HepG2 (cell line): ENCODE measurements around the gene MALRD1. TPM values are rescaled to one million over a fixed set of nuclear protein-coding genes. Genes with fewer than 3 reads are reported as not detected.

Source experiments
- ATAC-seq: fragments of 200-7000 bp; cut with Tn5 transposase; 3 replicates; pipeline ENCODE4 v1.9.1; 2020; ENCODE audit warnings: mild to moderate bottlenecking, moderate library complexity
- BruUV-seq: library from RNA; stranded (reverse); fragments of 400-500 nt; replicated peaks from 2 replicates; lab custom pipeline; 2021; lab: Mats Ljungman, UMichigan
- CTCF ChIA-PET: fragments of 300-600 bp; formaldehyde crosslinking; extraction: SDS; loops from one replicate; lab custom pipeline; 2021; ENCODE audit warnings: low total read pairs, inconsistent platforms, low intra/inter-chr PET ratio; lab: Yijun Ruan, JAX
- POLR2A ChIA-PET: fragments of 350-600 bp; sonication (Branson Sonifier 250); formaldehyde crosslinking; loops from one replicate; lab custom pipeline; 2020; ENCODE audit warnings: antibody characterized with exemption, inconsistent platforms; lab: Yijun Ruan, JAX
- DNase-seq: peaks from one replicate; pipeline ENCODE4 v3.0.0-alpha.2; 2015; ENCODE audit warnings: low spot score
- FAIRE-seq: peaks from 3 replicates; lab custom pipeline; 2011; peaks lifted over from hg19 to GRCh38; lab: Jason Lieb, UNC
- H2AFZ ChIP-seq: one replicate; pipeline ENCODE4 v1.6.1; 2011; ENCODE audit warnings: low read length, inconsistent platforms
- H3K27ac ChIP-seq: fragments of 300-600 bp; 3 replicates; pipeline ENCODE4 v1.8.0; 2011; ENCODE audit warnings: mixed run types, mild to moderate bottlenecking, mixed read lengths, low read length, inconsistent platforms; ENCODE audit not compliant: insufficient read depth; ENCODE audit errors: extremely low read length
- H3K27me3 ChIP-seq, 2 experiments: fragments of 200-600 bp in 1 of 2; 2 replicates in 1 of 2; 3 replicates in 1 of 2; pipeline versions ENCODE4 v1.6.0 to v1.8.0; 2011; ENCODE audit warnings: low read length in 2 of 2, mild to moderate bottlenecking in 2 of 2, moderate library complexity in 2 of 2, inconsistent platforms in 1 of 2; ENCODE audit not compliant: insufficient read depth in 2 of 2, control insufficient read depth in 1 of 2
- H3K36me3 ChIP-seq, 2 experiments: fragments of 200-600 bp in 1 of 2; replicated peaks in 1 of 2; 2 replicates in 1 of 2; 3 replicates in 1 of 2; pipeline versions ENCODE4 v1.5.1 to v1.8.0; 2011; ENCODE audit warnings: low read length in 2 of 2, inconsistent platforms in 1 of 2; ENCODE audit not compliant: insufficient read depth in 2 of 2, control insufficient read depth in 1 of 2
- H3K4me1 ChIP-seq: 2 replicates; pipeline ENCODE4 v1.5.1; 2012; ENCODE audit warnings: low read length, inconsistent platforms; ENCODE audit not compliant: insufficient read depth
- H3K4me2 ChIP-seq: 2 replicates; pipeline ENCODE4 v1.6.0; 2011; ENCODE audit warnings: low read depth, low read length, inconsistent platforms
- H3K4me3 ChIP-seq, 3 experiments: fragments of 200-600 bp in 1 of 3; sonication (generic), shearing (Covaris generic) in 1 of 3; replicated peaks in 1 of 3; 2 replicates each; pipeline ENCODE4 v1.5.1; 2011 to 2016; ENCODE audit warnings: low read length in 3 of 3, inconsistent platforms in 2 of 3, low read depth in 2 of 3, mild to moderate bottlenecking in 2 of 3, control low read depth in 1 of 3, mixed read lengths in 1 of 3; ENCODE audit not compliant: insufficient read depth in 1 of 3
- H3K79me2 ChIP-seq: one replicate; pipeline ENCODE4 v1.6.1; 2011; ENCODE audit warnings: low read length, inconsistent platforms; ENCODE audit not compliant: insufficient read depth
- H3K9ac ChIP-seq: 2 replicates; pipeline ENCODE4 v1.6.0; 2011; ENCODE audit warnings: mild to moderate bottlenecking, low read depth, low read length, inconsistent platforms; ENCODE audit not compliant: insufficient read depth
- H3K9me3 ChIP-seq: 2 replicates; pipeline ENCODE4 v1.5.1; 2012; ENCODE audit warnings: mild to moderate bottlenecking, low read length
- H4K20me1 ChIP-seq: 2 replicates; pipeline ENCODE4 v1.6.0; 2011; ENCODE audit warnings: inconsistent platforms, mild to moderate bottlenecking, low read length, moderate library complexity; ENCODE audit not compliant: insufficient read depth
- ELF1 ChIP-seq: sonication (generic); formaldehyde crosslinking; IDR thresholded peaks from 2 replicates; pipeline ENCODE4 v1.4.0; 2020; ENCODE audit warnings: missing genetic modification reagents
- HOXD1 ChIP-seq: sonication (generic); formaldehyde crosslinking; IDR thresholded peaks from 2 replicates; pipeline ENCODE4 v1.5.0; 2020; ENCODE audit warnings: missing genetic modification reagents
- NFE2L1 ChIP-seq: sonication (generic); formaldehyde crosslinking; IDR thresholded peaks from 2 replicates; pipeline ENCODE4 v1.4.0; 2020; ENCODE audit warnings: missing genetic modification reagents, mild to moderate bottlenecking, borderline replicate concordance
- PHF20 ChIP-seq: sonication (generic); formaldehyde crosslinking; IDR thresholded peaks from 2 replicates; pipeline ENCODE4 v1.5.0; 2020; ENCODE audit warnings: mild to moderate bottlenecking, missing genetic modification reagents
- RCOR2 ChIP-seq: IDR thresholded peaks from 2 replicates; pipeline ENCODE4 v1.6.1; 2016; ENCODE audit warnings: missing biosample characterization, missing genetic modification reagents
- SMARCC2 ChIP-seq: fragments of 450-650 bp; IDR thresholded peaks from 2 replicates; pipeline ENCODE4 v1.6.1; 2017; ENCODE audit warnings: antibody characterized with exemption, mild to moderate bottlenecking
- SNAPC4 ChIP-seq: sonication (generic); formaldehyde crosslinking; IDR thresholded peaks from 2 replicates; pipeline ENCODE4 v1.4.0; 2020; ENCODE audit warnings: mild to moderate bottlenecking, missing genetic modification reagents
- ZFP82 ChIP-seq: sonication (generic); formaldehyde crosslinking; IDR thresholded peaks from 2 replicates; pipeline ENCODE4 v1.5.1; 2020; ENCODE audit warnings: mild to moderate bottlenecking, missing genetic modification reagents, borderline replicate concordance
- ZNF207 ChIP-seq: fragments of 450-650 bp; IDR thresholded peaks from 2 replicates; pipeline ENCODE4 v1.6.1; 2016; ENCODE audit warnings: antibody characterized with exemption, borderline replicate concordance
- ZNF709 ChIP-seq: sonication (generic); formaldehyde crosslinking; IDR thresholded peaks from 2 replicates; pipeline ENCODE4 v1.5.0; 2020; ENCODE audit warnings: mild to moderate bottlenecking, missing genetic modification reagents
- ZNF770 ChIP-seq: sonication (generic); formaldehyde crosslinking; IDR thresholded peaks from 2 replicates; pipeline ENCODE4 v1.5.0; 2020; ENCODE audit warnings: mild to moderate bottlenecking, missing genetic modification reagents
- ZNF781 ChIP-seq: sonication (generic); formaldehyde crosslinking; IDR thresholded peaks from 2 replicates; pipeline ENCODE4 v1.5.1; 2020; ENCODE audit warnings: borderline replicate concordance, mild to moderate bottlenecking, missing genetic modification reagents; ENCODE audit errors: not compliant biosample characterization
- WGBS: methylation state at CpG from one replicate; pipeline ENCODE4 v1.1.6; 2017; ENCODE audit warnings: low lambda C conversion rate; 5-methylcytosine and 5-hydroxymethylcytosine counted together
- in situ Hi-C: cut with HindIII; loops from 2 replicates; pipeline ENCODE4 v1.10.0; 2017; ENCODE audit warnings: low pct_unique_long_range_greater_than_20kb; ENCODE audit not compliant: extremely low pct_ligation_motif_present
- intact Hi-C: fragments of 100-400 bp; cut with micrococcal nuclease; formaldehyde crosslinking; loops from one replicate; pipeline ENCODE4 v1.10.0; 2022; ENCODE audit not compliant: unreplicated experiment
- polyA plus RNA-seq, 8 experiments: library from polyadenylated mRNA; depleted of rRNA in 3 of 8; stranded (reverse) in 7 of 8; unstranded in 1 of 8; fragments of >200 nt; fragmentation: Illumina TruSeq in 4 of 8; extraction: Trizol in 4 of 8; gene quantifications; 2 replicates each; pipeline versions ENCODE4 v1.2.1 to v1.2.3, GENCODE V29; 2011 to 2016; ENCODE audit warnings: low read depth in 4 of 8, missing spikeins in 1 of 8, mixed read lengths in 1 of 8; ENCODE audit not compliant: insufficient read depth in 1 of 8
- total RNA-seq, 5 experiments: library from RNA; depleted of rRNA; stranded (reverse); fragments of >200 nt; fragmentation: Illumina TruSeq; extraction: Trizol; gene quantifications; 2 replicates each; pipeline ENCODE4 v1.2.3, GENCODE V29; 2016; ENCODE audit warnings: low read depth in 1 of 5
- TF ChIP-seq, protein P1 (sequence below): sonication (generic); formaldehyde crosslinking; IDR thresholded peaks from 2 replicates; pipeline ENCODE4 v1.8.1; 2022; ENCODE audit warnings: low read depth, mild to moderate bottlenecking, missing genetic modification reagents

MALRD1 gene
- total and polyA plus RNA-seq, 2 of the 13 experiments (the other 11 are each of a cell fraction or from before 2014, with no cell fraction given): 5.7 to 15.4 TPM

DNA sequence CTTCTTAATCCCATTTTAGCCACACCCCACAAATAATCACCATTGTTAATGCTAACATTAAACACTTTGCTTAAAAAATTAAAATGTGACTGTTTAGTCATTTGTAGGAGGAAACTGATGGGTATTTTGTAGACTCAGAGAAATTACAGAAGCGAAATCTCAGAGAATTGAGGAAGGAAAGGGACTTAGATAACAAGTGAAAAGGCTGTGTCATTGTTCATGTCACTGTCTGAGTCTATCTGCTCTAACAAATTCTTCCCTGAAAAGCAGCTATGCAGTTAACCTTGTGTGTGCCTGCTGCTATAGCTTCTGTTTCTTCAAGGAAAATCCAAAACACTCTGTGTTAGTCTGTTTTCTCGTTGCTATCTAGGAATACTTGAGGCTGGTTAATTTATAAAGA is 726.7 kb downstream of the MALRD1 start (continued):
- TF ChIP-seq SNAPC4 (CRISPR knock-in tag) (no peak), ZNF770 (no peak), HOXD1 (CRISPR knock-in tag) (no peak), PHF20 (CRISPR knock-in tag) (no peak)

GRCh38 chr10:19777806-19778205 is 729.2 kb downstream of the MALRD1 start:
- DNase-seq (no peak), ATAC-seq (no peak), FAIRE-seq (no peak)
- intact Hi-C loops (no loop called here), in situ Hi-C loops (loop anchor here (25.0 kb wide), 1 partner anchor 1091 kb away; no protein-coding TSS in a partner anchor)
- Histone ChIP-seq H3K9ac (no peak overlapping the region), H3K4me2 (no peak overlapping the region), H3K27ac (no peak overlapping the region), H3K4me3 (no peak overlapping the region), H3K9me3 (no peaks in the 10 kb centered on the region), H2AFZ (no peak overlapping the region), H3K36me3 (no peaks in the 10 kb centered on the region), H3K27me3 (no peaks in the 10 kb centered on the region), H3K4me1 (peaks cover 15% of the 10 kb centered on the region), H4K20me1 (no peaks in the 10 kb centered on the region), H3K79me2 (no peaks in the 10 kb centered on the region)
- no TSS peak for BruUV-seq
- ChIA-PET CTCF (no interaction called here), POLR2A (no interaction called here)
- WGBS: 28% methylated on average over 2 of the region's 2 CpGs
- no peak for TF ChIP-seq ZNF709 (CRISPR knock-in tag)
- TF ChIP-seq, protein P1, sequence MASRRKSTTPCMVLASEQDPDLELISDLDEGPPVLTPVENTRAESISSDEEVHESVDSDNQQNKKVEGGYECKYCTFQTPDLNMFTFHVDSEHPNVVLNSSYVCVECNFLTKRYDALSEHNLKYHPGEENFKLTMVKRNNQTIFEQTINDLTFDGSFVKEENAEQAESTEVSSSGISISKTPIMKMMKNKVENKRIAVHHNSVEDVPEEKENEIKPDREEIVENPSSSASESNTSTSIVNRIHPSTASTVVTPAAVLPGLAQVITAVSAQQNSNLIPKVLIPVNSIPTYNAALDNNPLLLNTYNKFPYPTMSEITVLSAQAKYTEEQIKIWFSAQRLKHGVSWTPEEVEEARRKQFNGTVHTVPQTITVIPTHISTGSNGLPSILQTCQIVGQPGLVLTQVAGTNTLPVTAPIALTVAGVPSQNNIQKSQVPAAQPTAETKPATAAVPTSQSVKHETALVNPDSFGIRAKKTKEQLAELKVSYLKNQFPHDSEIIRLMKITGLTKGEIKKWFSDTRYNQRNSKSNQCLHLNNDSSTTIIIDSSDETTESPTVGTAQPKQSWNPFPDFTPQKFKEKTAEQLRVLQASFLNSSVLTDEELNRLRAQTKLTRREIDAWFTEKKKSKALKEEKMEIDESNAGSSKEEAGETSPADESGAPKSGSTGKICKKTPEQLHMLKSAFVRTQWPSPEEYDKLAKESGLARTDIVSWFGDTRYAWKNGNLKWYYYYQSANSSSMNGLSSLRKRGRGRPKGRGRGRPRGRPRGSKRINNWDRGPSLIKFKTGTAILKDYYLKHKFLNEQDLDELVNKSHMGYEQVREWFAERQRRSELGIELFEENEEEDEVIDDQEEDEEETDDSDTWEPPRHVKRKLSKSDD: no peak
- TF ChIP-seq ZNF207: no peak
- no peak for TF ChIP-seq ELF1
- TF ChIP-seq NFE2L1: no peak
- no peak for TF ChIP-seq ZNF781
- no peak for TF ChIP-seq RCOR2 (CRISPR knock-in tag)
- TF ChIP-seq SMARCC2: no peak
- no peak for TF ChIP-seq ZFP82 (CRISPR knock-in tag)
